Hematopoietic multipotent progenitor cell (in vitro differentiated cells): ENCODE measurements around the gene PRAF2. TPM values are rescaled to one million over a fixed set of nuclear protein-coding genes. Genes with fewer than 3 reads are reported as not detected.
A peak's percentile ranks its signal among the peaks of the same experiment; 100 is the strongest.

Experiments
- DNase-seq, 3 donors: peaks; one replicate each; pipeline ENCODE4 v3.0.0-alpha.2; 2011 to 2015; ENCODE audit warnings: low read depth in 2 of 3, low spot score in 2 of 3
- total RNA-seq: library from RNA; depleted of rRNA; stranded (reverse); fragments of >200 nt; gene quantifications from one replicate; pipeline ENCODE4 v1.2.3, GENCODE V29; 2012

PRAF2 gene
- total RNA-seq, 1 donor, result 14.0 TPM

- DNase-seq, result peak in 1 of 3 donors; percentile 13
Measured at GRCh38 chrX:49075347-49075746, 1.5 kb upstream of the PRAF2 start.

GRCh38 chrX:49072712-49073095 is 1.1 kb downstream of the PRAF2 start:
- DNase-seq, result no peak

- DNase-seq, result no peak
Measured at GRCh38 chrX:49071877-49072711, 1.7 kb downstream of the PRAF2 start.

- DNase-seq, result no peak
Measured at GRCh38 chrX:49070988-49071387, 2.8 kb downstream of the PRAF2 start.

GRCh38 chrX:49069038-49069437 is 4.8 kb downstream of the PRAF2 start:
- DNase-seq, result no peak

- no peak for DNase-seq
Measured at GRCh38 chrX:49067285-49068120, 6.3 kb downstream of the PRAF2 start.

- DNase-seq, result no peak
Measured at GRCh38 chrX:49066690-49067089, 7.1 kb downstream of the PRAF2 start.

GRCh38 chrX:49066278-49066677 is 7.5 kb downstream of the PRAF2 start:
- DNase-seq, result no peak

- DNase-seq, result no peak
Measured at GRCh38 chrX:49064735-49065134, 9.1 kb downstream of the PRAF2 start.

- DNase-seq, result no peak
Measured at GRCh38 chrX:49064303-49064702, 9.5 kb downstream of the PRAF2 start.

- DNase-seq, result no peak
Measured at GRCh38 chrX:49063715-49064114, 10.1 kb downstream of the PRAF2 start.

GRCh38 chrX:49061916-49062315 is 11.9 kb downstream of the PRAF2 start:
- no peak for DNase-seq

GRCh38 chrX:49061490-49061889 is 12.3 kb downstream of the PRAF2 start:
- DNase-seq, result no peak

- DNase-seq, result no peak
Measured at GRCh38 chrX:49060914-49061313, 12.9 kb downstream of the PRAF2 start.

GRCh38 chrX:49059681-49060085 is 14.1 kb downstream of the PRAF2 start:
- no peak for DNase-seq

GRCh38 chrX:49059201-49059600 is 14.6 kb downstream of the PRAF2 start:
- no peak for DNase-seq

- DNase-seq, result no peak
Measured at GRCh38 chrX:49058794-49059193, 15.0 kb downstream of the PRAF2 start, which contains the start of gene CCDC120. Gene CCDC120 (plus strand): TSS chrX:49058999. CDS start chrX:49062042, 3,043 bp downstream.

GRCh38 chrX:49054073-49054762 is 19.6 kb downstream of the PRAF2 start:
- no peak for DNase-seq

- peak in 2 of 3 donors; percentile 61 to 76 for DNase-seq
Measured at GRCh38 chrX:49053223-49054072, 20.4 kb downstream of the PRAF2 start.

GRCh38 chrX:49043987-49044281 is 29.9 kb downstream of the PRAF2 start:
- DNase-seq, result no peak
